ENCODE results near the gene DNASE1L2.

Gene DNASE1L2

DNA sequence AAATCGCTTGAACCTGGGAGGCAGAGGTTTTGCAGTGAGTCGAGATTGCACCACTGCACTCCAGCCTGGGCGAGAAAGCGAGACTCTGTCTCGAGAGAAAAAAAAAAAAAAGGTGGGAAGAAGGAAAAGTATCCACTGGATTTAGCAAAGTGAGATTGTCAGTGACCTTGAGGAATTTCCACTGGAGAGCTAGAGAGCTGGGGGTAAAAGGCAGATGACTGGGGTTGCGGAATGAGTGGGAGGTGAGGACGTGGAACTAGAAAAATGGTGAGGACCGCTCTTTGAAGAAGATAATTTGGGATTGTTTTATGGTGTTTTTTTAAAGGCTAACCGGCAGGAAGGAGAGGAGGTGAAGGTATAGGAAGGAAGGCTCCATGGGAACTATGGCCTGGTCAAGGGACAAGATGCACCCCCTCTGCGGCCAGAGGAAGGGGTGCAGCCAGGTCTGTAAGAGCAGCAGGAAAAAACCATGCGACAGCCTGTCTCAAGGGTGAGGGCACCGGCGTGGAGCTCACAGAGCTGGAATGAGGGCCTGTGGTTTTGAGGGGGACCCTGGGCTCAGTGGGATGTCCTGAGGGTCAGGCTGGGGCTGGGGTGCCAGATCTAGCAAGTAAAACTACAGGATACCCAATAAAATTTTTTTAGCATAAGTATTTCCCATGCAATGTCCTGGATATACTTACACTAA, 31.7 kb upstream of the DNASE1L2 start:
- no peak for DNase-seq

DNA sequence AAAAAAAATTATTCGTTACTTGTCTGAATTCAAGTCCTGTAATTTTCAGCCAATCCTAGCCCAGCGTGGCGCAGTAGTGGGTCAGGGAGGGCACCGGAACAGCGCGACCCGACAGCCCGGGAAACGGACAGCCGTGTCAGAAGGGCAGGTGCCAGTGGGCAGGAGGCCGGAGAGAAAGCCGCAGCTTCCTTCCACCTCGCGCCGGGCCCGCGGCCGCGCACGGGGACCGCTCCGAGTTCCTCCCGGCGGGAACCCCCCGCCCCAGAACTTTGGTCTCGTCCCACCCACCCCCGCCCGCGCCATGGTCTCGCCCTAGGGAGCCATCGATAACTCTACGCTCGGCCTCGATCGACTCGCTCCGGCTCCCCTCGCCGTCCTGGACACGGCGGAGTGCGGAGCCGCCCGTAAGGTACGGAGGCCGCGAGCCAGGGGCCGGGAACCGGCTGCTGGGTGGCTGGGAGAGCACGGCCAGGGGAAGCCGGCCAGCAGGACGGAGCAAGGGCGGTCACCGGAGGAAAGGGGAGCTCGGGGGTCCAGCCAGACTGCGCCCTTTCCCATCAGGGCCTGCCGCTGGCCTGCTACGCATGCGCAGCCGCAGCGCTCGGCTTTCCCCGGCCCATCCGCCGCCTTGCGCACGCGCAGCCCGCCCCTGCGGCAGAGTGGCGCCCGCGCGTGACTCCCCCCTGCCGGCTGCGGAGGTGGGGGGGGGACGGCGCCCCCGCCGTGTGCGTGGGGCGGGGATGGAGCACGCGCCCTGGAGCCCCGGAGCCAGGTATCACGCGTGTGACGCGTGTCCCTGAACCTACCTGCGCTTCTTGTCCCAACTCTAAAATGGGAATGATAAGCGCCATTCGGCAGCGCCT, 30.9 kb upstream of the DNASE1L2 start, which contains the start of gene MLST8:
Gene MLST8, plus strand, starts transcription at position 351 of the 863 bp plus-strand sequence. CDS start 632 bp downstream, outside the sequence.
- DNase-seq: peak; percentile 94 to 96 (median 94)

GRCh38 chr16:2205967-2206313, 30.3 kb upstream of the DNASE1L2 start:
- no peak for DNase-seq

DNA sequence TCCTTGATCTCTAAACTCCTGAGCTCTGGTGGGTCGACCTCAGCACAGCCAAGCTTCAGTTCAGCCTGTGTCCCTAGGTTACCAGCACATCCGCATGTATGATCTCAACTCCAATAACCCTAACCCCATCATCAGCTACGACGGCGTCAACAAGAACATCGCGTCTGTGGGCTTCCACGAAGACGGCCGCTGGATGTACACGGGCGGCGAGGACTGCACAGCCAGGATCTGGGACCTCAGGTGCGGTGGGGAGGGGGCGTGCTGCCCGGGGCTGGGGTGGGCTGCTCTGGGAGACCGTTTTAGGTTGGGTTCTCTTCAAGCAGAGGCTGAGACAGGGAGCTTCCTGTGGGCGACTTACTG, 29.8 kb upstream of the DNASE1L2 start:
- no peak for DNase-seq

GRCh38 chr16:2206780-2207433, 29.3 kb upstream of the DNASE1L2 start:
- no peak for DNase-seq

GRCh38 chr16:2207872-2208271, 28.4 kb upstream of the DNASE1L2 start:
- DNase-seq: no peak

DNA sequence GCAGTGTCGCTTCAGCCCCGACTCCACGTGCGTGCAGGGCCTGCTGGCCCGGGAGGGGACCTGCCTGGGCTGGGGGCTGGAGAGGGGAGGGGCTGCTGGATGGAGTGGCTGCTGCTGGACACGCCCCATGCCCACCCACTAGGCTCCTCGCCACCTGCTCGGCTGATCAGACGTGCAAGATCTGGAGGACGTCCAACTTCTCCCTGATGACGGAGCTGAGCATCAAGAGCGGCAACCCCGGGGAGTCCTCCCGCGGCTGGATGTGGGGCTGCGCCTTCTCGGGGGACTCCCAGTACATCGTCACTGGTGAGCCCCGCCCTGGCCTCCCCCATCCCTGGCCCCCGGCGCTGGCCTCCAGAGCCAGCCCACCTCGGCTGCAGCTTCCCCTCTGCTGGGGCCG, 27.9 kb upstream of the DNASE1L2 start:
- peak in 1 of 3 experiments; percentile 19 for DNase-seq

DNA sequence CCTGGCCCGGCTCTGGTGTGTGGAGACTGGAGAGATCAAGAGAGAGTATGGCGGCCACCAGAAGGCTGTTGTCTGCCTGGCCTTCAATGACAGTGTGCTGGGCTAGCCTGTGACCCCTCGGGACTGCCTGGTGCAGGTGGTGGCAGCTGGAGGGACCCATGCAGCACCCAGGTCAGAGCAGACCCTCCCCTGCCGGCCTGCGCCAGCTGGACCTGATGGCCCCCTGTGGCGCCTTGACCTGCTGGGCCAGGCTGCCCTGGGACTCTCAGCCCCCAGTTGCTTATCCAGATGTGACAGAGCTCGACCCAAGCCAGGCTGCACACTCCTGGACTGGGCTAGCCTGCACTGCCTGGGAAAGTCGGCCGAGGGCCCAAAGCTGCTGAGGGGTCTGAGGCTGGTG, 27.5 kb upstream of the DNASE1L2 start:
- no peak for DNase-seq

- DNase-seq: no peak
Measured at GRCh38 chr16:2209258-2210008, 26.8 kb upstream of the DNASE1L2 start.

DNA sequence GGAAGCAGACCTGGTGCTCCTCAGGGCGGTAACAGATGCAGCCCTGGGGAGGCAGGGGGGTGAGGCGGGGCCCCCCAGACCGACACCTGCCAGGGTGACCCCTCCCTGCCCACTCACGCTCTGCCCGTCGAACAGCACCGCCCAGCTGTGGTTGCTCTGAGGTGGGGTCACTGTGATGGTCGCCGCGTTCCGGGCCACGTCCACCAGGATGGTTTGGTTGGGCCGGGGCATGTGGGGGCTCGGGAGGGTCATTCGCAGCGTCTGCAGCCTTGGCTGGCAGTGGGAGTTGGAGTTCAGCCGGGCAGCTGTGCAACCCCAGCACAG, 26.3 kb upstream of the DNASE1L2 start:
- DNase-seq: no peak

GRCh38 chr16:2210386-2211365, 25.6 kb upstream of the DNASE1L2 start, which contains the start of gene BRICD5:
Gene BRICD5, minus strand, starts transcription at chr16:2210863. Its CDS starts 30 bp downstream, at chr16:2210833.
- DNase-seq: no peak

DNA sequence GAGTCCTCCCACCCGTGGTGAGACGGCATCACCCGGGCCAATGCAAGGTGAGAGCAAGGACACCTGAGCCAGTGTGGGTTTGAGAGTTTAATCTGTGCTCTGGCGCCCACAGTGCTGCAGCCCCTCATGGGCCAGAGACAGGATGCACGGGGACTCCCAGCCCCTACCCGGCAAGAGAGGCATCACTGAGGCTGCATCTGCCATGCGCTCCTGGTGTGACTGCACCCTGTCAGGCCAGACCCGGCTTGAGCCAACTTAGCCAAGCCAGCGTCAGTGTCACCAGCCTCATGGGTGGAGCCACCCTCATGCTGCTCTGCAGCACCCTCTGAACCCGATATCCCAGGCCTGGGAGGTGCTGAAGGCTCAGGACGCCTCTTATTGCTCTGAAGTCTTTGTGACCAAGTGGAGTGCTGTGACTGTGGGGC, 24.3 kb upstream of the DNASE1L2 start:
- no peak for DNase-seq

DNA sequence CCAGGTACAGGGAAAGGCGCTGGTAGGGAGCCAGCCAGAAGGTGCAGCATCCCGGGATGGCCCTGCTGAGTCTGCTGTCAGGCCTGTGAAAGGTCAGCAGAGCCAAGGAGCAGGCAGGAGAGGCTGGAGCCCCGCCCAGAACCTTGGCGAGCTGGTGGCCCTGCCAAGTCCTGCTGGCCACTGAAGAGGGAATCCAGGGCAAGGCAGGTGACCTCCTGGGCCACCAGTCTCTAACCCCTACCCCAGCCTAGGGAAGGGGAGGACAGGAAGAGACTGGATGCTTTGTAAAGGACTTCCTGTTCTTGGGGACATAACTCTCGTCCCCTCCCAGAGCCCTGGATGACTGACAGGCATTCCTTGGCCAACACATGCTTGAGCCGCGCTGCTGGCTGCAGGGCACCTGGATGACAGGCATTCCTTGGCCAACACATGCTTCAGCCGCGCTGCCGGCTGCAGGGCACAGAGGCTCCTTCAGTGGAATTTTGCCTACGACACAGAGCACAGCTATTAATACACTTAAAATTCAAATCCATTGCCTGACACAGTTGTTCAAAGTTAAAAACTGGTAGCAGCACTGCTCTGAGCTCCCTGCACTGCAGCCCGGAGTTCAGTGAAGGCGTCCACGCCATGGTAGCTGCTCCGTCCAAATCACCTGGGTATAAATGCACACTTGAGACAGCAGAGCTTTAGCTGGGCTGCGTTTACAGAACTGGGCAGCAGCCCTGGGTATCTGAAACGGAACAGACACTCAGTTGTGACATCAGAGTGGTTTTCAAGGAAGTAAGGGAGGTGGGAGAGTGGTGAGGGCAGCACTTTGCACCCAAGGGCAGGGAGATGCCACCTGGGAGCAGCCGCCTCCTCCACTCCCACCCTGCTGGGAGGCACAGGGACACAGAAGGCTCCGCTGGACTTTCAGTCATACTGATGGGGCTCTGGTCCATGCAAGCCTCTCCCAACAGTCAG, 23.6 kb upstream of the DNASE1L2 start:
- no peak for DNase-seq

- DNase-seq: peak in 2 of 3 experiments; percentile 41 to 79
Measured at GRCh38 chr16:2213817-2214718, 22.2 kb upstream of the DNASE1L2 start.

DNA sequence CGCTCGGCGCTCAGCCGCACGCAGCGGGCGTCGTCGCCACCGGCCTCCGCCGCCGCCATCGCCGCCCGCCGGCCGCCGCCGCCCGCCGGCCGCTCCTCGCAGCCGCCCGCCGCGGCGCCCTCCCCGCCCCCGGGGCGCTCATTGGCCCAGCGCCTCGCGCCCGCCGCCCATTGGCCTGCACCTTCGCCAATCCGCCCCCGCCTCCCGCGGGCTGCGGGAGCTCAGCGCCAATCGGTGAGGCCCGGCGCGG, 21.6 kb upstream of the DNASE1L2 start, which contains the start of gene PGP:
Gene PGP, minus strand, starts transcription at position 122 of the 250 bp plus-strand sequence. Its CDS starts 63 bp downstream, at position 59.
- DNase-seq: no peak

DNA sequence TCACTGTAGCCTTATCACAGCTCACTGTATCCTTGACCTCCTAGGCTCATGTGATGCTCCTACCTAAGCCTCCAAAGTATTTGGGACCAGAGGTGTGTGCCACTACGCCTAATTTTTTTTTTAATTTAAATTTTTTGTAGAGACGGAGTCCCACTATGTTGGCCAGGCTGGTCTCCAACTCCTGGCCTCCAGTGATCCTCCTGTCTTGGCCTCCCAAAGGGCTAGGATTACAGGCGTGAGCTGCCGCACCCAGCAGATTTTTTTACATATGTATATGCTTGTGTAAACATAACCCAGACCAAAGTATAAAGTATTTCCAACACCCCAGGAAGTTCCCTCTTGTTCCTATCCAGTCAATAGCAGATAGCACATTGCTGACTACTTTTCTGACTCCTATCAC, 19.9 kb upstream of the DNASE1L2 start:
- no peak for DNase-seq

- DNase-seq: peak; percentile 98 to 100 (median 99)
Measured at GRCh38 chr16:2223221-2223941, 12.9 kb upstream of the DNASE1L2 start, which contains the start of gene E4F1. Gene E4F1, plus strand, starts transcription at chr16:2223591. Its CDS starts 23 bp downstream, at chr16:2223614.

DNA sequence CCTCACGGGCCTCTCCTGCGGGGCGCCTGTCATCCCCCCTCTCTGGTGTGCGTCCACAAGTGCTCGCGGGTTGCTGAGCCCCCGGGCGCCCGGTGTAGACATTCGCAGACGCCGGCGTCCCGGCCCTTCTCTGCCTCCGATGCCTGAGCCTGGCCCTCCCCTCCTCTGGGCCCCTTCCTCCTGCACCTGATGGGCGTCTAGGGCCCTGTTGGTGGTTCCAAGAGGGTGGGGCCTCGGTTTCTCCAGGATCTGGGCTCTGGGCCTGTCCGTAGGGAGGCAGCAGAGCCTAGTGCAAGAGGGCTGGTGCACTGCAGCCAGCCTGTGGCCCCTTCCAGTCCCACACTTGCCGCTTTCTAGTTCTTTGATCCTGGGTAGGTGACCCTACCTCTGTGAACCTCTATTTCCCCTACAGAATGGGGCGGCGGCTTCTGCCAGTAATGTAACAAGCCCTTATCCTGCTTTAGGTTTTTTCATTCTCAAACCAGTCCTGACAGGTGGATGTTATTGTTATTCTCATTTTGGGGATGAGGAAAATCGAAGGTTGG, 12.2 kb upstream of the DNASE1L2 start:
- peak; percentile 64 to 70 (median 69) for DNase-seq
